Measurements from ENCODE around the gene CEP43.

DNA sequence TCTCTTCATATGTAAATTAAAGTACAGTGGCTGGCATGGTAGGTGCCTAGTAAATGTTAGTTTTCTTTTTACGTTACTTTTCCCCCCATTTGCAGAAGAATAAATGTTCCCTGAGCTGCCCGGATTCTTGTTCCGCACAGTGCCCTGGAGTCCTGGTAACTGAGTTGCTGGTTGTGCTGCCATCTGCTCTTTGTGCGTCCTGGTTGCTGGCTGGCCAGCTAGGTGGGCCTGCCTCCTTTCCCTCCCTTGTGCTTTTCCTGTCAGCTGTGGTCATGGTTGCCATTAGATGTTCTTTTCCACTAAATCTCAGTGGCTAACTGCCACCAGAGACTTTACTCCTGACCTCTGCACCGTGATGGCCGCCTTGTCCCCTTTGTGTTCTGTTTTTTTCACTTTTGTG lies 28.6 kb downstream of the CEP43 start:
- TF ChIP-seq GATA3 (IDR thresholded peaks at IDR 0.05; ENCODE audit: low read depth, low read length) (no peak), GATA2 (IDR thresholded peaks at IDR 0.05; ENCODE audit: low read depth, low read length) (no peak)
